Measurements from ENCODE around the gene NASP.

NASP gene

DNA sequence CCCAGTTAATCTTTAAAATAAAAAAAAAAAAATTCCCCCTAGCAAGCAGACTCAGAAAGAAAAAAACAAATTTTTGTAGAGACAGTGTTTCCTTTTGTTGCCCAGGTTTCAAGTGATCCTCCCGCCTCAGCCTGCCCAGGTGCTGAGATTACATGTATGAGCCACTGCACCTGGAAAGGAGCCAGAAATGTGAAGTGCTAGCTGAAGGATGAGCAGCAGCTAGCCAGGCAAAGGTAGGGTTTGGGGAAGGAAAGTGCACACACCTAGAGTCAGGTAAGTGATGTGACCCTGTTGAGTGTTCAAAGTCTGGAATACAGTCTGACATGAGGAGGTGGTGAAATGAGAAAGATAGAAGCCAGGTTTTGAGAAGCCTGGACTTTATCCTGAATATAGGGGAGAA lies 31.5 kb upstream of the NASP start:
- TF ChIP-seq, protein P1, sequence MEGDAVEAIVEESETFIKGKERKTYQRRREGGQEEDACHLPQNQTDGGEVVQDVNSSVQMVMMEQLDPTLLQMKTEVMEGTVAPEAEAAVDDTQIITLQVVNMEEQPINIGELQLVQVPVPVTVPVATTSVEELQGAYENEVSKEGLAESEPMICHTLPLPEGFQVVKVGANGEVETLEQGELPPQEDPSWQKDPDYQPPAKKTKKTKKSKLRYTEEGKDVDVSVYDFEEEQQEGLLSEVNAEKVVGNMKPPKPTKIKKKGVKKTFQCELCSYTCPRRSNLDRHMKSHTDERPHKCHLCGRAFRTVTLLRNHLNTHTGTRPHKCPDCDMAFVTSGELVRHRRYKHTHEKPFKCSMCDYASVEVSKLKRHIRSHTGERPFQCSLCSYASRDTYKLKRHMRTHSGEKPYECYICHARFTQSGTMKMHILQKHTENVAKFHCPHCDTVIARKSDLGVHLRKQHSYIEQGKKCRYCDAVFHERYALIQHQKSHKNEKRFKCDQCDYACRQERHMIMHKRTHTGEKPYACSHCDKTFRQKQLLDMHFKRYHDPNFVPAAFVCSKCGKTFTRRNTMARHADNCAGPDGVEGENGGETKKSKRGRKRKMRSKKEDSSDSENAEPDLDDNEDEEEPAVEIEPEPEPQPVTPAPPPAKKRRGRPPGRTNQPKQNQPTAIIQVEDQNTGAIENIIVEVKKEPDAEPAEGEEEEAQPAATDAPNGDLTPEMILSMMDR (IDR thresholded peaks at IDR 0.05; ENCODE audit: low read depth, low read length, missing control alignments): no peak
- DNase-seq (ENCODE audit: low read depth): no peak
- peak overlapping the region; percentile 98; the same call in 1 of the 2 replicates for H3K4me3 ChIP-seq (ENCODE audit: low read depth, low read length)

DNA sequence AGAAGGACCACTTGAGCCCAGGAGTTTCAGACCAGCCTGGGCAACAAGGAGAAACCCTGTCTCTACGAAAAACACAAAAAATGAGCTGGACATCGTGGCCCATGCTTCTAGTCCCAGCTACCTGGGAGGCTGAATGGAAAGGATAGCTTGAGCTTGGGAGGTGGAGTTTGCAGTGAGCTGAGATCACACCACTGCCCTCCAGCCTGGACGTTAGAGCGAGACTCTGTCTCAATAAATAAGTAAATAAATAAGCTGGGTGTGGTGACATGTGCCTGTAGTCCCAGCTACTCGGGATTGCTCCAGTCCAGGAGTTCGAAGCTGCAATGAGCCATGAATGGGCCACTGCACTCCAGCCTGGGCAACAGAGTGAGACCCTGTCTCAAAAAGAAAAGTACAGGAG lies 29.6 kb upstream of the NASP start:
- H3K4me3 ChIP-seq (ENCODE audit: low read depth, low read length): no peak overlapping the region
- no peak for DNase-seq (ENCODE audit: low read depth)
- TF ChIP-seq, protein P1 (IDR thresholded peaks at IDR 0.05; ENCODE audit: low read depth, low read length, missing control alignments): no peak

DNA sequence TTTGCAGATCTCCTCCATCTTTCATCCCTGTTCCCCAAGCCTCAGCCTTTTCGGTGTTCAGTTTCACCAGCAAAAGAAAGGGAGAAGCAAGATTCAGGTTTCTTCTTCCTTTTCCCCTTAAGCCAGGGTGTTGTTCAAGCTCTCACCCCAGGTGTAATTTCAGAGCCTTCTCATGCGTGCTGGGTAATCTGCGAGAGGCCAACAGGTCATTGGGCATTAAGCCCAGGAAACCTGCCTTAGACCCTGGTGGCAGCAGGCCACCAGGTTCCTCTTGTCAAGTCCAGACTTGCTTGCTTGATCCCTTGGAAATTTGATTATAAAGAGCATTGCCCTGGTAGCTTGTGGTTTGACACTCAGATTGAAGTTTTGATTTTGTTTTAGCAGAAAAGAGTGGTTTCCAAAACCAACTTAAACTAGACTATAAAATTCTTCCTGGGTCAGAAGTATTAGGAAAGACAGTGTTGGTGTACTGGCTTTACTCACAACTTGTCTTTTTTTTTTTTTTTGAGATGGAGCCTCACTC lies 26.4 kb upstream of the NASP start:
- TF ChIP-seq, protein P1 (IDR thresholded peaks at IDR 0.05; ENCODE audit: low read depth, low read length, missing control alignments): no peak
- DNase-seq (ENCODE audit: low read depth): no peak
- no peak overlapping the region for H3K4me3 ChIP-seq (ENCODE audit: low read depth, low read length)

DNA sequence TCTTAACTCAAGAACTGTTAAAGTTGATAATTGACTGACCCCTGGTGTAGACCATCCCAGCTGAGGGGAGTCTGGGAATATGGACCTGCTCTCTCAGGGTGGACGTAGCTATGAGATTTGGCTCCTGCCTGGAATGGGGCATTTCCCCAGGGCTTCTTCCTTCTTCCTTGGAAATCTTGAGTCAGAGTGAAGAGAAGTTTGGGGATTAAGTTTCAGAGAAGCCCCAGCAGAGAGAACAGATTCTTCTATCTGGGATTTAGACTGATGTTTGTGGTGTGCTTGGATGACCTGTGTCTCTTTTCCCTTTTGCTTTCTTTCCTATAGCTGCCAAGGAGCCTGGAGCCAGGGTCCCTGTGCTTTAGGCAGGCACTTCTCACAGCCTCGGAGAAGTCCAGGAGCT lies 20.0 kb upstream of the NASP start:
- no peak for DNase-seq (ENCODE audit: low read depth)

DNA sequence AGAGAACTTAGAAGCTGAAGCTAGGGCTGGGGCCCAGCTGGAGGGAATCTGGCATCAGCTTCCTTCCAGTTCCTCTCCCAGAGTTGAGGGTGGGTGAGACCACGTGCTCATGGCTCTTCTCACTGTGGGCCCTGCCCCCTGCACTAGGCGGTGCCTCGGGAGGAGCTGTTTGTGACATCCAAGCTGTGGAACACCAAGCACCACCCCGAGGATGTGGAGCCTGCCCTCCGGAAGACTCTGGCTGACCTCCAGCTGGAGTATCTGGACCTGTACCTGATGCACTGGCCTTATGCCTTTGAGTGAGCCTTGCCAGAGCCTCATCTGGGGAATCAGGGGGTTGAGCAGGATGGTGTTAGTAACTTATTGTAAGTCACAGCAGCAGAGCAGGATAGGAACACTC lies 17.1 kb upstream of the NASP start:
- DNase-seq (ENCODE audit: low read depth): no peak
- TF ChIP-seq, protein P1 (IDR thresholded peaks at IDR 0.05; ENCODE audit: low read depth, low read length, missing control alignments): no peak
- H3K4me3 ChIP-seq (ENCODE audit: low read depth, low read length): no peak overlapping the region

More for the DNA sequence above, 20.0 kb upstream of the NASP start:
- no peak overlapping the region for H3K4me3 ChIP-seq (ENCODE audit: low read depth, low read length)
- TF ChIP-seq, protein P1 (IDR thresholded peaks at IDR 0.05; ENCODE audit: low read depth, low read length, missing control alignments): no peak

DNA sequence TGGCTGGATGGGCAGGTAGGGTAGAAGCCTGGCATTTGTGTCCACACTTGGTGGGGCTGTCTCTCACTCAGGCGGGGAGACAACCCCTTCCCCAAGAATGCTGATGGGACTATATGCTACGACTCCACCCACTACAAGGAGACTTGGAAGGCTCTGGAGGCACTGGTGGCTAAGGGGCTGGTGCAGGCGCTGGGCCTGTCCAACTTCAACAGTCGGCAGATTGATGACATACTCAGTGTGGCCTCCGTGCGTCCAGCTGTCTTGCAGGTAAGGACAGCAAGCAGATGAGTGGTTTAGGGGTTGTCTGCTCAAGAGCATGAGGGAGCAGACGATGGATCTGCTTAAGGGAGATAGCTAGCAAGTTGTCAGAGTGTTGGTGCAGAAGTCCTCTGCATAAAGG lies 15.9 kb upstream of the NASP start:
- TF ChIP-seq, protein P1 (IDR thresholded peaks at IDR 0.05; ENCODE audit: low read depth, low read length, missing control alignments): no peak
- DNase-seq (ENCODE audit: low read depth): no peak
- H3K4me3 ChIP-seq (ENCODE audit: low read depth, low read length): no peak overlapping the region

DNA sequence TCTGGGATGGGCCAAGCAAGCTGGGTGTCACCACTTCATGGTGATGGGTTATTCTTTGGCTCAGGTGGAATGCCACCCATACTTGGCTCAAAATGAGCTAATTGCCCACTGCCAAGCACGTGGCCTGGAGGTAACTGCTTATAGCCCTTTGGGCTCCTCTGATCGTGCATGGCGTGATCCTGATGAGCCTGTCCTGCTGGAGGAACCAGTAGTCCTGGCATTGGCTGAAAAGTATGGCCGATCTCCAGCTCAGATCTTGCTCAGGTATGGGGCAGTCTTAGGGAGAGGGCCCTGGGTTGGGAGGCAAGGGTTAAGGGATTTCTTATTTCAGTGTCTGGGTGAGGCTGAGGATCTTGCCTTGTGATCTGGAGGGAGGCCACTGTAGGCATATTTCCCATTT lies 15.4 kb upstream of the NASP start:
- no peak overlapping the region for H3K4me3 ChIP-seq (ENCODE audit: low read depth, low read length)
- TF ChIP-seq, protein P1 (IDR thresholded peaks at IDR 0.05; ENCODE audit: low read depth, low read length, missing control alignments): no peak
- no peak for DNase-seq (ENCODE audit: low read depth)

All from GM12864 (cell line).